PFSK-1 (cell line): Measurements from ENCODE around the gene CA5A.

ENCODE experiments used
- FOXP2 ChIP-seq: optimal IDR thresholded peaks from 2 replicates; pipeline ENCODE3; 2011; ENCODE audit warnings: borderline replicate concordance, control low read depth, inconsistent platforms; ENCODE audit not compliant: insufficient read depth; ENCODE audit errors: extremely low read length, extremely low read depth
- POLR2AphosphoS5 ChIP-seq: IDR thresholded peaks from 2 replicates; pipeline ENCODE4 v1.6.1; 2012; ENCODE audit warnings: low read depth, mild to moderate bottlenecking, control low read depth, low read length, moderate library complexity
- SIN3A ChIP-seq: IDR thresholded peaks from 2 replicates; pipeline ENCODE4 v1.6.1; 2012; ENCODE audit warnings: mild to moderate bottlenecking, low read length, moderate library complexity, borderline replicate concordance; ENCODE audit not compliant: insufficient read depth
- TAF1 ChIP-seq: IDR thresholded peaks from 2 replicates; pipeline ENCODE4 v1.6.1; 2012; ENCODE audit warnings: low read length, control low read depth, borderline replicate concordance; ENCODE audit not compliant: insufficient read depth
- TF ChIP-seq, protein P1 (sequence below), 2 experiments: IDR thresholded peaks; 2 replicates each; pipeline versions ENCODE4 v1.6.1 to v1.8.0; 2011 to 2012; ENCODE audit warnings: low read depth in 2 of 2, low read length in 2 of 2, control low read depth in 1 of 2, inconsistent platforms in 1 of 2, mild to moderate bottlenecking in 1 of 2, moderate library complexity in 1 of 2; ENCODE audit not compliant: insufficient read depth in 1 of 2

Gene CA5A

DNA sequence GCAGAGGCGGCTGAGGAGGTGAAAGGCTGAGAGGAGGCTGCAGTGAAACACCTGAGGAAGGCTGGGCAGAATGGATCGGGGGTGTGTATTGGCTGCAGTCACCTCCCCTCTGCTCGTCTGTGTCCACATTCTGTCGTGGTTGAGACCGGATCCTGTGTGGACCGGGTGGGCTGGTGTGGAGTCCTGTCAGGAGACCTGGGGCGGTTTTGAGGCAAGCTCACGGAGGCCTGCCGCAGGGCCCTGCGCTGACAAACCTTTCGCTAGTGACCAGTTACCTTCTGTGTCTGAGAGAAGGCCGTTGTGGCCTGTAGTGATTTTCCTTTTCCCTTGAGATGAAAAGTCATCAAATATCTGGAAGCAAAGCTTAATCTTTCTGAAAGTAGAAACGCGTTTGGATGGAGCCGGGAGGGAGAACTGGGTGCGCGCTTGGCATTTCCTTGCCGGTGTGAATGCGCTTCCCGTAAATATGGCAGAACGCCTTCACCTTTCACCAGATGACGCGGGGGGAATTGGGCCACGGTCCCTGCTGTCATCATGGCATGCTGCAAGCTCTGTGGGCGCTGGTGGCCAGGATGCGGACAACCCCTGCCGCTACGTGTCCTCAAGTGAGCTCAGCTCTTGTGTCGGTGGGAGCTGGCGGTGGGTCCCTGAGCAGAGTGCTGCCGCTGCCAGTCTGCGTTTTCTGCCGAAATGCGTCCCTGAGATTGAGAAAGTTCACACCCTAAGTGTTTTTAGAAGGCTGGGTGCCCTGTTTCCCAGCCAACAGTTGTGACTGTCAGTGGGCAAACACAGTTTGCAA, 21.2 kb upstream of the CA5A start:
- TF ChIP-seq SIN3A, result no peak

DNA sequence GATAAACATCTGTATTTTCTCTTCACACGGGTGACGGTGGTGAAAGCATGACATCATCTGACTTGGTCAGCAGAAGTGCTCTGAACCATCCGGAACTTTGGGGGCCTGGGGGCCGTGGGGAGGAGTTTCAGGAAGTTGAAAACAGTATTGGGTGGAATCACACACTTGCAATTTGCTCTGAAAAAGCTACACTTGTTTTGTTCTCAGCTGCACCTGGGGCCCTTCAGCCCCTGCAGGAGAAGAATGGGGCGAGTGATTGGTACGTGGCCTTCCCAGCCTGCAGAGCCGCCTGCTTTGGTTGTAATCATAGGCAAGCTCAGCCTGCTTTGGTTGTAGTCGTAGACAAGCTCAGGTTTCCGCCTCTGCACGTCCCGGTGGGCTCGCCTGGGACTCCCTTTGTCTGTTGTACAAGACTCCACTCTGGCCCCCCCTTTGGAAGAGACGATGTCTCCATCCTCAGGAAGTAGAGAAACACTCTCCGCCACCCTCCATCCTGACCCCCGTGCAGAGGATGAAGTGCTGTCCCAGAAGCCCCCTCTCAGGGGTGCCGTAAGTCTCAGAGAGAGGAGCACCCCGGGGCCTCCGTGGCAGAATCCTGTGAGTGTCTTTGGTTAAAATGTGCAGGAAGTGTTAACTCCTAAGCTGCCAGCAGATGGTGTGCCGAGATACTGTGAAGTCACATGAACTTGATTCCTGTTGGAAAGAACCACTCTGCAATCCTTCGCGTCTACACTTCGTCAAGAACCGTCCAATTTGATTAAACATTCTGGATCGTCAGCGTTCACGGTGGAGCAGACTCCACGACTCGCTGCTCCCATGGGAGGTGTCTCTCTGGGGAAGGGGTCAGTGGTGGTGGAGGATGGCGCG, 20.3 kb upstream of the CA5A start:
- TF ChIP-seq POLR2AphosphoS5, result no peak
- TF ChIP-seq, protein P1, sequence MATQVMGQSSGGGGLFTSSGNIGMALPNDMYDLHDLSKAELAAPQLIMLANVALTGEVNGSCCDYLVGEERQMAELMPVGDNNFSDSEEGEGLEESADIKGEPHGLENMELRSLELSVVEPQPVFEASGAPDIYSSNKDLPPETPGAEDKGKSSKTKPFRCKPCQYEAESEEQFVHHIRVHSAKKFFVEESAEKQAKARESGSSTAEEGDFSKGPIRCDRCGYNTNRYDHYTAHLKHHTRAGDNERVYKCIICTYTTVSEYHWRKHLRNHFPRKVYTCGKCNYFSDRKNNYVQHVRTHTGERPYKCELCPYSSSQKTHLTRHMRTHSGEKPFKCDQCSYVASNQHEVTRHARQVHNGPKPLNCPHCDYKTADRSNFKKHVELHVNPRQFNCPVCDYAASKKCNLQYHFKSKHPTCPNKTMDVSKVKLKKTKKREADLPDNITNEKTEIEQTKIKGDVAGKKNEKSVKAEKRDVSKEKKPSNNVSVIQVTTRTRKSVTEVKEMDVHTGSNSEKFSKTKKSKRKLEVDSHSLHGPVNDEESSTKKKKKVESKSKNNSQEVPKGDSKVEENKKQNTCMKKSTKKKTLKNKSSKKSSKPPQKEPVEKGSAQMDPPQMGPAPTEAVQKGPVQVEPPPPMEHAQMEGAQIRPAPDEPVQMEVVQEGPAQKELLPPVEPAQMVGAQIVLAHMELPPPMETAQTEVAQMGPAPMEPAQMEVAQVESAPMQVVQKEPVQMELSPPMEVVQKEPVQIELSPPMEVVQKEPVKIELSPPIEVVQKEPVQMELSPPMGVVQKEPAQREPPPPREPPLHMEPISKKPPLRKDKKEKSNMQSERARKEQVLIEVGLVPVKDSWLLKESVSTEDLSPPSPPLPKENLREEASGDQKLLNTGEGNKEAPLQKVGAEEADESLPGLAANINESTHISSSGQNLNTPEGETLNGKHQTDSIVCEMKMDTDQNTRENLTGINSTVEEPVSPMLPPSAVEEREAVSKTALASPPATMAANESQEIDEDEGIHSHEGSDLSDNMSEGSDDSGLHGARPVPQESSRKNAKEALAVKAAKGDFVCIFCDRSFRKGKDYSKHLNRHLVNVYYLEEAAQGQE (IDR thresholded peaks at IDR 0.05; ENCODE audit: insufficient read depth in 1 of 2, low read depth in 2 of 2, low read length in 2 of 2), result no peak
- TF ChIP-seq SIN3A, result 0 out of 2 replicates have a peak, but pooled peaks have one; percentile 35
- TF ChIP-seq TAF1, result peak; percentile 40; the same call in 1 of the 2 replicates

DNA sequence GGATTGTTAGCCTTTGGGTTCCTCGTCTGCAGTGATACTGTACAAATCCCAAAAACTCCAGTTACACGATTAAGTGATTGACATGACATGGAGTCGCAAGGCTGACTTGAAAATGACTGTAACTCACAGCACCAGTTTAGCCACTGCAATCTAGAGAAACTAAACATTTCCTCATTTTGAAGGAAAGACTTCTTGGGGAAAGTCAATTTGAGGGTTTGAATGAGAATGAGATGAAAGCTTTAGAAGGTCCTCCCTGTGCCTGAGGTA, 19.7 kb upstream of the CA5A start:
- TF ChIP-seq, protein P1 (IDR thresholded peaks at IDR 0.05; ENCODE audit: insufficient read depth in 1 of 2, low read depth in 2 of 2, low read length in 2 of 2), result no peak
- no peak for TF ChIP-seq POLR2AphosphoS5
- TF ChIP-seq SIN3A, result no peak
- no peak for TF ChIP-seq TAF1
- no peak for TF ChIP-seq FOXP2

DNA sequence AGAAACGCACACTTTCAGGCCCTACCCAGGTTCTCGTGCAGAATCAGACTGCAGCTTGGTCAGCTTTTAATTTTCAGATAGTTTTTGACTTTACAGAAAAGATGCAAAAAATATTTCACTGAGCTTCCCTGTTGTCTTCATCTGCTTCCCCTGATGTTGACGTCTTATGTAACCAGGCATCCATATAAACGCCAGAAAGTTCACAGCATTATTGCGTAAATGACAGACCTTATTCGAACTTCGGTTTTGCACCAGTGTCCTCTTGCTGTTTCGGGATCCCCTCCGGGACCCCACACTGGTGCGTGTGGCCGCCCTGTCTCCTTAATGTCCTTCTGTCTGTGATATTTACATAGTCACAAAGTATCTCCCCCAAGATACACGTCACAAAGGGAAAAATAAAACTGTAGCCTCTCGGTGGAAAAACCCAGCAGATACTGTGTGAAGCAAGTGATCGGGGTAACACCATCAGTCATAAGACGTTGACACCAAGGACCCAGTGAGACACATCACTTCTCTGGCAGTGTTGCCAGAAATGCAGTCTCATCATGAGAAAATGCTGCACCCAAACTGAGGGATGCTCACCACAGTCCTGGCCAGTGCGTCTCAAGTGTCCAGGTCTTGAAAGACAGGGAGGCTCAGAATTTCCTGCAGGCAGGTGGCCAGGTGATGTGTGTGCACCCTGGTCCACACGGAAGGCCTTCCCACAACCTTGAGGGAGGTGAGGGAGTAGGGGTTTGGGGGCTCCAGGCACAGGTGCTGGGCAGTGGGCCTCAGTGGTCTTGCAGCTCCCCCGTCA, 19.2 kb upstream of the CA5A start:
- TF ChIP-seq FOXP2, result no peak
- no peak for TF ChIP-seq TAF1
- TF ChIP-seq SIN3A, result no peak
- TF ChIP-seq POLR2AphosphoS5, result no peak
- TF ChIP-seq, protein P1 (IDR thresholded peaks at IDR 0.05; ENCODE audit: insufficient read depth in 1 of 2, low read depth in 2 of 2, low read length in 2 of 2), result no peak

DNA sequence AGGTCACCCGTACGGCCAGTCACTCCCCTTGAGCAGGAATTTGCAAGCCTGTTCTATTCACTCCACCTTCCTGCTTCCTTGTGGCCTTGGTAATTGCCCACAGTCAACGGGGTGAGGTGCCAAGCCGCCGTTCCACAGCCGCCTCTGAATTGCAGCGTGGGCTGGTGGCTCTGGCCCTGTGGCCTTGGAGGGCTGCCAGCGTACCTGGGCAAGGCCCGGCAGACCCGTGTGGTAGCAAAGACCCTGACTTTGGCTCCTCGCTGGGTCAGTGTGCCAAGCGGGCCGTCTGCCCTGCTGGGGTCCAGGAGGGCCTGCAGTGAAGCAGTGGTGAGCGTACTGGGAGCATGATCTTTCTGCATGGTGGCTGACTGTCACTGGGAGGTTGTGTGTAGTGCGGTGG, 18.5 kb upstream of the CA5A start:
- TF ChIP-seq FOXP2 (no peak), SIN3A (no peak), POLR2AphosphoS5 (no peak), TAF1 (no peak)
- TF ChIP-seq, protein P1 (IDR thresholded peaks at IDR 0.05; ENCODE audit: insufficient read depth in 1 of 2, low read depth in 2 of 2, low read length in 2 of 2), result no peak
